AG10803 (cell line): ENCODE measurements around the gene TMEM218.

Experiments
- DNase-seq: peaks from one replicate; pipeline ENCODE4 v3.0.0; 2010; ENCODE audit warnings: low read depth
- H3K4me3 ChIP-seq: 2 replicates; pipeline ENCODE4 v1.5.1; 2011; ENCODE audit warnings: mild to moderate bottlenecking, low read length, control low read depth
- TF ChIP-seq, protein P1 (sequence below): conservative IDR thresholded peaks from 2 replicates; pipeline ENCODE4 v1.5.1; 2011; ENCODE audit warnings: mild to moderate bottlenecking, low read length, control low read depth, inconsistent platforms

The TMEM218 gene

DNA sequence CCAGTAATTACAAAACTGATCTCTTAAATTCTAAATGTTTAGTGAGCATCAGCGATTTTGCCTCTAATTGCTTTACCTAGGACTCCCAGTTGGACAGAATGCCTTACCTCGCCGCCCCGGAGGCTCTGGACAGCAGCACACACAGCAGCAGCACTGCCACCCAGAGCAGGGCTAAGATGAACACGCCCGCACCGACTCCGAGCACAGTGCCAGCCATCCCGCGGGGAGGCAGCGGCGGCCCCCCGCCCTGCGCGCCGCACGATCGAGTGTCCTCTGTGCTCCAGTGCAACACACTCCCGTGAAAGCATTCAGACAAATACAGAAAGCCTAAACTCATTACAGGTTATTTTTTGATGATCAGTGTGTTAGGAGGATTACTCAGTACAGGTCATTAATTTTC is 9.4 kb downstream of the TMEM218 start:
- no peak overlapping the region for H3K4me3 ChIP-seq
- TF ChIP-seq, protein P1, sequence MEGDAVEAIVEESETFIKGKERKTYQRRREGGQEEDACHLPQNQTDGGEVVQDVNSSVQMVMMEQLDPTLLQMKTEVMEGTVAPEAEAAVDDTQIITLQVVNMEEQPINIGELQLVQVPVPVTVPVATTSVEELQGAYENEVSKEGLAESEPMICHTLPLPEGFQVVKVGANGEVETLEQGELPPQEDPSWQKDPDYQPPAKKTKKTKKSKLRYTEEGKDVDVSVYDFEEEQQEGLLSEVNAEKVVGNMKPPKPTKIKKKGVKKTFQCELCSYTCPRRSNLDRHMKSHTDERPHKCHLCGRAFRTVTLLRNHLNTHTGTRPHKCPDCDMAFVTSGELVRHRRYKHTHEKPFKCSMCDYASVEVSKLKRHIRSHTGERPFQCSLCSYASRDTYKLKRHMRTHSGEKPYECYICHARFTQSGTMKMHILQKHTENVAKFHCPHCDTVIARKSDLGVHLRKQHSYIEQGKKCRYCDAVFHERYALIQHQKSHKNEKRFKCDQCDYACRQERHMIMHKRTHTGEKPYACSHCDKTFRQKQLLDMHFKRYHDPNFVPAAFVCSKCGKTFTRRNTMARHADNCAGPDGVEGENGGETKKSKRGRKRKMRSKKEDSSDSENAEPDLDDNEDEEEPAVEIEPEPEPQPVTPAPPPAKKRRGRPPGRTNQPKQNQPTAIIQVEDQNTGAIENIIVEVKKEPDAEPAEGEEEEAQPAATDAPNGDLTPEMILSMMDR = no peak
- no peak for DNase-seq

DNA sequence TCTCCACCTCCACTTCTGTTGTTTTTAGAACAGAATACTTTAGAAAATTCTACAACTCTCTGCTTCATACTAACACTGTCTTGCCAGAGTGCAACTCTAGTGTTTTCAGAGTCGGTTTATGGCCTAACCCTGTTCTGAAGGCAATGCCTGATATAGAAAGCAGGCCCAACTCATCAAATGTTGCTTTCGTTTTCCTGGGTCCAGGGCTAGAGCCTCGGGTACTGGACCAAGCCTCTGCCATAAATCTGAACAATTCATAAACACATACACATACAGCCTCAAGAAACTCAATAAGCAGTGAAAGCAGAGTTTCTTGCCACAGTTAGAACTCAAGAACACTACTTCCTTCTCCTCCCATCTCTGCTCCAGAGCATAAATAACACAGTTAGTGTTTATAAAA is 9.8 kb downstream of the TMEM218 start:
- H3K4me3 ChIP-seq = no peak overlapping the region
- no peak for DNase-seq
- TF ChIP-seq, protein P1 = no peak

DNA sequence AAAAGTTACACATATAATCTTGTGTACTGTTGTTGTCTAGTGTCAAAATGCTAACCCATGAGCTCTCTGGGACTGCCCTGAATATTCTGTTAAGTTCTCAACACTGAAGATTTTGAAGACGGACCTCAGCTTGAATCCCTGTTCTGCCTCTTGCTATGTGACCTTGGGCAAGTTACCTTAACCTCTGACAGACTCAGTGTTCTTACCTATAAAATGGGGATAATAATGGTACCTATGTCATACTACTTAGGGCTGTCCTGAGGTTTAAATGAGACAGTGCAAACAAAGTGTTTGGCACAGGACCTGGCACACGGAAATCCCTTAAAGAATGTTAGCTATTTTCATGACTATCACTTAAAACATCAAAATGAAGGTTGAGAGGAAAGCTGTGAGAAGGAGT is 11.3 kb downstream of the TMEM218 start:
- no peak overlapping the region for H3K4me3 ChIP-seq
- DNase-seq = no peak
- TF ChIP-seq, protein P1 = no peak

DNA sequence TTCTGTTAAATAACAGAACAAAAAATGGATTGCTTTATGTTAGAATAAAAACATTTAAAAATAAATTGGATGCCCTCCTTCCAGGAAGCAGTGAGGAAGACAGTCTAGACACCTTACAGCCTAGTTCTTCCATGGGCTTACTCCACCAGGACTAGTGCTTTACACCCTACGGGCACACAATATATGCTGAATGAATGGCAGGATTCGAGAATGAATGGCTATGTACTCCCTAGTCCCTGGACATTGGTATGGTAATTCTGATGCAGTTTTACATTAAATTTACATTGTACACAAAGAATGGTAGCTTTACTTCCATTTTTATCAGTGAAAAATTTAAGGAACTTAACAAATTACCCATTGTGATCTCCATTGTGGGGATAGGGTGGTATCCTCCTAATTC is 16.7 kb downstream of the TMEM218 start:
- no peak overlapping the region for H3K4me3 ChIP-seq
- TF ChIP-seq, protein P1 = no peak
- DNase-seq = no peak

DNA sequence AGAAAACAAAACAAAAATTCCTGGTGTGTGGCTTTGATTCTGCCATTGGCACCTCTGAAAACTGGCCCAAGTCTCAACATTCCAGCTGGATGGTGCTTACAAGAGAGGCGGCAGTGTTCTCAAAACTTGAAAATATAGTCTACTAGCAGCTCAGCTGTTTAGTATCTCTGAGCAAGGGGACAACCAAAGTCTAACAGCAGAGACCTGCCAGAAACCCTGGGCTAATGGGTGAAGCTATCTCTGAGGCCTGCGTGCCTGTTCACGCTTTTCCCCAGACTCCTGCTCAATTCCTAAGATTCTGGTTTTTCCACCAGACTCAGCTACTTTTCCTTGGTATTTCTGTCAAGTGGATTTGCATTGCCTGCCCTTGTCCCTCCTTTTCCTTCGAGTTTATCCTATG is 17.9 kb downstream of the TMEM218 start:
- no peak for DNase-seq
- H3K4me3 ChIP-seq = no peak overlapping the region
- TF ChIP-seq, protein P1 = no peak

DNA sequence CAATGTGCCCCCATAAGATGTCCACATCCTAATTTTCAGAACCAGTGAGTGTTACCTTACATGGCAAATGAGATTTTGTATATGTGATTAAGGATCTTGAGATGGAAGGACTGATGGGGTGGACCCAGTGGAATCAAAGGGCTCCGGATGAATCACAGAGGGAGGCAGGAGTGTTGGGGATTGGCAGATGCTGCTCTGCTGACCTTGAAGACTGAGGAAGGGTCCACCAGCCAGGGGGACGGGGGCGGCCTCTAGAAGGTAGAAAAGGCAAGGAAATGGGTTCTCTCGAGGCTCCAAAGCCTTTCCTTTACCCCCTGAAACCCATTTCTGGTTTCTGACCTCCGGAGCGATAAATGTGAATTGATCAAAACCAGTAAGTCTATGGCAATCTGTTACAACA is 18.8 kb downstream of the TMEM218 start:
- no peak for DNase-seq
- TF ChIP-seq, protein P1 = no peak
- H3K4me3 ChIP-seq = no peak overlapping the region

DNA sequence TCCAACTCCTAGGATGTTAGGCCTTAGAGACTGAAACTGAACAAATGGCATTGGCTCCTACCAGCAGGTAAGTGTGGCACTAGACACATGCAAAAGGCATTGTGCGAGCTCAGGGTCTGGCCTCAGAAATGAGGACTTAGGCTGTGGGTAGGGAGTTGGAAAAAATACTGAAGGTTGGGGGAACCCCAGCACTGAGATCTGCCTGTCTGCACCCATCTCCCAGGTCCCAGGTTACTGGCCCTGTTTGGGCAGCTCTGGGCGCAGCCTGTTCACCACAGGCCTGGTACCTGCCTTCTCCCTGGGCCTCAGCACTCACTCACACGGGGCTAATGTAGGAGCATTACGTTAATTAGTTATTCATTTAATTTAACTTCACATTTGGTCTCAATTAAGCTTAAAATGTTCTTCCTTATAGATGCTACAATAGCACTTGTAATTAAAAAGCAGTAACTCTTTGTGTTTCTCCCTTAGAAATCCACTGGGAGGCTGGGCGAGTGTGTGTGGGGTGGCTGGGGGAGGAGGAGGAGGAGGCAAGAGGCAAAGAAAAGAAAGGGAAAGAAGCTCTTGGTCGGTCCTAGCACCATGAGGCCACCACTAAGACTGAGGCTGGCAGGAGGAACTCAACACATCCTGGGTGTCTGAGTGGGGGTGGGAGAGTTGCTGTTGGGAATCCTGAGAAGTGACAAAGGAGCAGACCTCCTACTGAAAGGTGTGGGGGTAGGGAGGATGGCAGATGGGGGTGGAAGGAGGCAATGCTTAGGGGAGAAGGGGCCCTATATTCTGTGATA is 19.4 kb downstream of the TMEM218 start:
- no peak for DNase-seq
- TF ChIP-seq, protein P1 = no peak
- no peak overlapping the region for H3K4me3 ChIP-seq
